Right cardiac atrium (tissue), 5 donors: ENCODE results near the gene RMND5B. TPM values are rescaled to one million over a fixed set of nuclear protein-coding genes. Genes with fewer than 3 reads are reported as not detected.

ENCODE experiments used
- ATAC-seq, 2 donors: fragments of 200-7000 bp; cut with Tn5 transposase; one replicate each; pipeline versions ENCODE4 v1.8.0 to v1.9.1; 2020; ENCODE audit warnings: moderate library complexity in 2 of 2, mild to moderate bottlenecking in 1 of 2
- DNase-seq, 3 donors: peaks; one replicate each; pipeline ENCODE4 v3.0.0-alpha.2; 2020
- H3K27ac ChIP-seq: one replicate; pipeline ENCODE4 v1.5.1; 2013; ENCODE audit warnings: mild to moderate bottlenecking, low read length, control low read depth, moderate library complexity
- H3K27me3 ChIP-seq: one replicate; pipeline ENCODE4 v1.6.1; 2013; ENCODE audit not compliant: control insufficient read depth, insufficient read depth
- H3K4me1 ChIP-seq: one replicate; pipeline ENCODE4 v1.6.1; 2013; ENCODE audit warnings: low read length; ENCODE audit not compliant: control insufficient read depth, insufficient read depth
- H3K4me3 ChIP-seq: one replicate; pipeline ENCODE4 v1.5.1; 2013; ENCODE audit warnings: low read length, control low read depth
- H3K9me3 ChIP-seq: one replicate; pipeline ENCODE4 v1.6.1; 2013; ENCODE audit warnings: low read length; ENCODE audit not compliant: control insufficient read depth
- WGBS: extraction: QIAGEN DNeasy Blood & Tissue Kit; methylation state at CpG from one replicate; pipeline ENCODE4 v1.1.7; 2013; 5-methylcytosine and 5-hydroxymethylcytosine counted together
- intact Hi-C, 4 donors: fragments of 100-400 bp; cut with DNase I; formaldehyde crosslinking; loops; one replicate each; pipeline versions ENCODE4 v1.11.0 to v1.14.0; 2022 to 2023
- polyA plus RNA-seq: library from polyadenylated mRNA; stranded (reverse); fragments of 200-250 nt; gene quantifications from one replicate; pipeline ENCODE4 v1.2.3, GENCODE V29; 2013
- total RNA-seq, 4 donors: library from RNA; stranded (reverse); fragmentation: NEBNext Ultra II Directional; extraction: Animal tissue kit (Norgen Biotek cat#: 25700); gene quantifications; one replicate each; pipeline ENCODE4 v1.2.1, GENCODE V29; 2021
- donor health status: healthy with polysubstance abuse.
- donor health status: DM: no; HTN: yes; CAD: no.
- donor health status: DM: no; HTN: no; CAD: no.
- donor health status: DM: no; HTN: yes; CAD: no; lungs with severe emphysema.
- donor health status: DM: yes; HTN: yes; CAD: no.

RMND5B gene
- total and polyA plus RNA-seq, 5 donors: 32.2 to 41.7 (median 33.6) TPM

GRCh38 chr5:178180141-178180863 is 49.5 kb downstream of the RMND5B start:
- ATAC-seq: no peak
- H3K27me3 ChIP-seq: no peaks in the 10 kb centered on the region
- peaks cover 2% of the 10 kb centered on the region for H3K9me3 ChIP-seq
- H3K4me3 ChIP-seq: no peak overlapping the region
- no peaks in the 10 kb centered on the region for H3K4me1 ChIP-seq
- WGBS: 31% methylated on average over 9 of the region's 9 CpGs
- no peak for DNase-seq
- H3K27ac ChIP-seq: no peak overlapping the region
- intact Hi-C loops: no loop called here

- WGBS: 26% methylated on average over 4 of the region's 4 CpGs
Measured at GRCh38 chr5:178182158-178182876, 51.5 kb downstream of the RMND5B start.

DNA sequence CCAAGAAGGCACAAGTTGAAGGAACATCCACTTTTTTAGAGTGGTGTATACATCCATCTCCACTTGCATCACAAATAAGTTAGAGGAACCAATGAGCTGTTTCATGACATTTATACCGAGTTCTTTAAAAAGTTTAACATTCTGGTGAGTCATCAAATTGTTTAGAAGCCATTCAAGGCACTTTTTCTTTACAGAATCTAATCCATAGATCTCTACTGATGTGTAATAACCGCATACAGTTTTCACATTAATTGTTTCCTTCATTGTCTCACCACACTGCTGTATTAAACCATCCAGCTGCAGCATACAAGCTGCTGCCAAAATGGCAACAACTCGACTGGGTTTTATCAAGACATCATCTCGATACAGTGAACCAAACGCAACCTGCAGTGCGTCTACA is 55.6 kb downstream of the RMND5B start:
- WGBS: 62% methylated on average over 6 of the region's 6 CpGs
- no peaks in the 10 kb centered on the region for H3K9me3 ChIP-seq
- H3K27me3 ChIP-seq: no peaks in the 10 kb centered on the region
- intact Hi-C loops: no loop called here
- no peak overlapping the region for H3K27ac ChIP-seq
- no peak for ATAC-seq
- no peak for DNase-seq
- H3K4me1 ChIP-seq: no peaks in the 10 kb centered on the region
- no peak overlapping the region for H3K4me3 ChIP-seq

More at GRCh38 chr5:178182158-178182876, 51.5 kb downstream of the RMND5B start:
- intact Hi-C loops: no loop called here
- no peak for ATAC-seq
- Histone ChIP-seq H3K4me3 (no peak overlapping the region), H3K4me1 (no peaks in the 10 kb centered on the region), H3K27me3 (no peaks in the 10 kb centered on the region), H3K27ac (no peak overlapping the region), H3K9me3 (peaks cover 2% of the 10 kb centered on the region)
- no peak for DNase-seq

- no peak for ATAC-seq
- no peak for DNase-seq
- WGBS: 73% methylated on average over 27 of the region's 27 CpGs
- no peak within 1 kb of the TSS for H3K27ac ChIP-seq
- intact Hi-C loops: no loop called here
- no peaks in the 10 kb centered on the region for H3K4me1 ChIP-seq
- no peaks in the 10 kb centered on the region for H3K9me3 ChIP-seq
- no peaks in the 10 kb centered on the region for H3K27me3 ChIP-seq
- H3K4me3 ChIP-seq: no peak within 1 kb of the TSS
Measured at GRCh38 chr5:178187014-178187413, 56.2 kb downstream of the RMND5B start, which contains the start of gene GMCL2. Gene GMCL2 (minus strand): TSS chr5:178187371. CDS start chr5:178187299, 72 bp downstream.

GRCh38 chr5:178189433-178189832 is 58.6 kb downstream of the RMND5B start:
- no peak for DNase-seq
- 43% methylated on average over 2 of the region's 2 CpGs for WGBS
- no peak for ATAC-seq
- no peaks in the 10 kb centered on the region for H3K27me3 ChIP-seq
- H3K4me3 ChIP-seq: no peak overlapping the region
- H3K9me3 ChIP-seq: no peaks in the 10 kb centered on the region
- intact Hi-C loops: no loop called here
- no peaks in the 10 kb centered on the region for H3K4me1 ChIP-seq
- no peak overlapping the region for H3K27ac ChIP-seq

DNA sequence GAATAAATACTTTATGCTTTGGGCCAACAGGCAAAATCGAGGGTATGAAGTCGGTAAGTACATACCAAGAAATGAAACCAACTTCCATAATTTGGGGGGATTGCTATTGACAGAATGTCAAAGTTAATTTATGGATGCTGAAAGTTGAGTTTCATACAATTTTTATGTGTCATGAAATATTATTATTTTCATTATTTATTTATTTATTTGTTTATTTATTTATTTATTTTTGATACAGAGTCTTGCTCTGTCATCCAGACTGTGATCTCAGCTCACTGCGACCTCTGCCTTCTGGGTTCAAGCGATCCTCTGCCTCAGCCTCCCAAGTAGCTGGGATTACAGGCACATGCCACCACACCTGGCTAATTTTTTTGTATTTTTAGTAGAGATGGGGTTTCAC is 60.8 kb downstream of the RMND5B start:
- H3K27me3 ChIP-seq: no peaks in the 10 kb centered on the region
- DNase-seq: no peak
- no peaks in the 10 kb centered on the region for H3K4me1 ChIP-seq
- ATAC-seq: no peak
- no peak overlapping the region for H3K4me3 ChIP-seq
- WGBS: 71% methylated on average over 4 of the region's 4 CpGs
- no peaks in the 10 kb centered on the region for H3K9me3 ChIP-seq
- intact Hi-C loops: no loop called here
- H3K27ac ChIP-seq: no peak overlapping the region

DNA sequence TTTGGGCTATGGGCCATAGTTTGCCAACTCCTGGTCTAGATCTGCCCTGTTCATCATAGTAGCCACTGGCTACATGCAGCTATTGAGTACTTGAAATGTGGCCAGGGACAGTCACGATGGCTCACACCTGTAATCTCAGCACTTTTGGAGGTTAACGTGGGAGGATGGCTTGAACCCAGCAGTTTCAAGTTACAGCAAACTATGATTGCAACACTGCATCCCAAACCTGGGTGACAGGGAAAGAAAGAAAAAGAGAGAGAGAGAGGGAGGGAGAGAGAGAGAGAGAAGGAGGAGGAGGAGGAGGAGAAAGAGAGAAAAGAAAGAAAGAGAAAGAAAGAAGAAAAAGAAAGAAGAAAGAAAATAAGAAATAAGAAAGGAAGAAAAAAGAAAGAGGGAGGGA is 61.4 kb downstream of the RMND5B start:
- WGBS: 63% methylated on average over 2 of the region's 2 CpGs
- Histone ChIP-seq H3K4me3 (no peak overlapping the region), H3K27ac (no peak overlapping the region), H3K4me1 (no peaks in the 10 kb centered on the region), H3K27me3 (no peaks in the 10 kb centered on the region), H3K9me3 (no peaks in the 10 kb centered on the region)
- ATAC-seq: no peak
- intact Hi-C loops: no loop called here
- no peak for DNase-seq

DNA sequence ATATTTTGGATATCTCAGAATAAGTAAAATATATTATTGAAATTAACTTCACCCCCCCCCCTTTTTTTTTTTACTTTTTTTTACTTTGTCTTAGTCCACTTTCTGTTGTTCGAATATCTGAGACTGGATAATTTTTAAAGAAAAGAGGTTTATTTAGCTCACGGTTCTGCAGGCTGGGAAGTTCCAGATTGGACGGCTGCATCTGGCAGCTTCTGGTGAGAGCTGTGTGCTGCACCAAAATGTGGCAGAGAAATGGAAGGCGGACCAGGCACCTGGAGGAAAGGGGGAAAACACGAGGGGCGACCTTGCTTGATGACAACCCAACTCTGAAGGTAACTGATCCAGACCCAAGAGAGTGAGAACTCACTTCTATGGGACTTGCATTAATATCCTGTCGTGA is 62.0 kb downstream of the RMND5B start:
- DNase-seq (no peak), ATAC-seq (no peak)
- intact Hi-C loops: no loop called here
- H3K27me3 ChIP-seq: no peaks in the 10 kb centered on the region
- H3K4me3 ChIP-seq: no peak overlapping the region
- H3K4me1 ChIP-seq: no peaks in the 10 kb centered on the region
- H3K9me3 ChIP-seq: no peaks in the 10 kb centered on the region
- H3K27ac ChIP-seq: no peak overlapping the region
- 90% methylated on average over 7 of the region's 7 CpGs for WGBS

DNA sequence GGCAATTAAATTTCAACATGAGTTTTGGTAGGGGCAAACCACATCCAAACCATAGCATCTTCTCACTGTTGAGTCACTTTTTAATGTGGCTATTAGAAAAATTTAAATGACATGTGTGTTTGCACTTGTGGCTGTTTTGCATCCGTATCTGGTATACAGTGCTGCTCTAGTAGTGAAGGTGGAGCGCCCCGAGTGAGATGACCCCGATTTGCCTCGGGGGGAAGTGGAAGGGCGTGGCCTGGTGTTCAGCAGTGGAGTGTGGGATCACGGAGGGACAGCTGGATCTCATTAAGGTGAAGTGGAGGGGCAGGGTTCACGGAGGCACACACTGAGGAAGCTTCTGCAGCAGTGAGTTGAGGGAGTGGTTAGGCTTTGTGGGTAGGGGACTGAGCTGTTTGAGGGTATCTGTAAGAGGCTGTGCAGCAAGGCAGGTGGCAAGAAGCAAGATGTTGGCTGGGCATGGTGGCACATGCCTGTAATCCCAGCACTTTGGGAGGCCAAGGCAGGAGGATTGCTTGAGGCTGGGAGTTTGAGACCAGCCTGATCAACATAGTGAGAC is 62.5 kb downstream of the RMND5B start:
- ATAC-seq: no peak
- H3K4me1 ChIP-seq: no peaks in the 10 kb centered on the region
- no peak overlapping the region for H3K4me3 ChIP-seq
- no peak for DNase-seq
- H3K9me3 ChIP-seq: no peaks in the 10 kb centered on the region
- 72% methylated on average over 8 of the region's 8 CpGs for WGBS
- intact Hi-C loops: no loop called here
- H3K27me3 ChIP-seq: no peaks in the 10 kb centered on the region
- H3K27ac ChIP-seq: no peak overlapping the region

DNA sequence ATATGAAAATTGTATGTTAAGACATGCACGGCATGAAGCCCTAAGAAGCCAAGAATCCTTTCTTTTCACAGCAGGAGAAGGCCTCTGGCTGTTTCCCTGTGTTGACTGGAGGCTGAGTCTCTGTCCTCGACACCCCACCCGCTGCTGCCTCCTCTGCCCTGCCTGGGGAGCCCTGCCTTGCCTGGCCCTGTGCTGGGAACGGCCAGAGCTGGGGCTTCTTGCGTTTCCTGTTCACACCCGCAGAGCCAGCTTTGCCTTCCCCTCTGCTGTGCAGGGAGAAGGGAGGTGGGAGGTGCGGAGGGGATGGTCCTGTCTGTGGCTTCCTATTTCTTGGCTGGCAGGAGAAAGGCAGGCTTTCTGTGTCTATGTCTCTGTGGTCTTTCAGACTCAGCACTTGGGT is 63.2 kb downstream of the RMND5B start:
- ATAC-seq (no peak), DNase-seq (no peak)
- Histone ChIP-seq H3K27me3 (no peaks in the 10 kb centered on the region), H3K9me3 (no peaks in the 10 kb centered on the region), H3K27ac (no peak overlapping the region), H3K4me1 (no peaks in the 10 kb centered on the region), H3K4me3 (no peak overlapping the region)
- 33% methylated on average over 7 of the region's 7 CpGs for WGBS
- intact Hi-C loops: no loop called here

DNA sequence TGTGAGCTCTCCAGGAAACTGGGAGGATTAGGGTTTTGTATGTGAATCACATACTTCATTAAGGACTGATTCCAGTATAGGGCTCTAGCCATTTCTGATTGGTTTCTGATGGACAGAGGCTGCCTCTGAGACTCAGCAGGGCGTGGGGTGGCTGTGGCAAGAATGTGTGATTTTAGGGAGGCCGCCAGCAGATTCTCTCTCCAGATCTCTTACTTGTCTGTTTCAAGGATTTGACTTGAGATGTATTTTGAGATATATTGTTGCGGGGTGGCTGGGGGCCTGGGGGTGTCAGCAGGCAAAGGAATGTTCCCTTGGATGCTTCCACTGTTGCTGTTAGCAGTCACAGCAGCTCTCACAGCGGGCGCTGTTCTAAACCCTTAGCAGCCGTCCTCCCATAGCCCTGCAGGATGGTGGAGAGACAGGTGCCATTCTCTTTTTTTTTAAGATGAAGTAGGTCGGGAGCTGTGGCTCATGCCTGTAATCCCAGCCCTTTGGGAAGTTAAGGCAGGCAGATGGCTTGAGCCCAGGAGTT is 65.5 kb downstream of the RMND5B start:
- Histone ChIP-seq H3K9me3 (no peaks in the 10 kb centered on the region), H3K4me3 (no peak overlapping the region), H3K27ac (no peak overlapping the region), H3K27me3 (no peaks in the 10 kb centered on the region), H3K4me1 (no peaks in the 10 kb centered on the region)
- 73% methylated on average over 7 of the region's 7 CpGs for WGBS
- DNase-seq (no peak), ATAC-seq (no peak)
- intact Hi-C loops: no loop called here
